ENCODE data around the gene GNL2.
"Not testable (repeated sequence)": the region's sequence is repeated elsewhere in the genome, so short reads cannot be mapped to it uniquely, and the experiment has no call there.

GNL2 gene

GRCh38 chr1:37537378-37537777 lies 58.4 kb downstream of the GNL2 start:
- Histone ChIP-seq H3K4me1 (ENCODE audit: control insufficient read depth, insufficient read depth, low read length, poor library complexity, severe bottlenecking) (peaks cover 6% of the 10 kb centered on the region), H3K4me3 (ENCODE audit: extremely low read depth, insufficient read depth, low read length, poor library complexity, severe bottlenecking) (no peak overlapping the region), H3K36me3 (ENCODE audit: control insufficient read depth, insufficient read depth, low read length) (peaks cover 66% of the 10 kb centered on the region), H3K27ac (ENCODE audit: low read depth, low read length, severe bottlenecking) (no peak overlapping the region), H3K9me3 (ENCODE audit: control insufficient read depth, low read length) (no peaks in the 10 kb centered on the region)
- WGBS, 2 experiments (ENCODE audit: insufficient coverage in 2 of 2): 71 to 100% methylated on average over 1 of the region's 2 CpGs

- H3K4me3 ChIP-seq (ENCODE audit: extremely low read depth, insufficient read depth, low read length, poor library complexity, severe bottlenecking): no peak overlapping the region
- peaks cover 6% of the 10 kb centered on the region for H3K4me1 ChIP-seq (ENCODE audit: control insufficient read depth, insufficient read depth, low read length, poor library complexity, severe bottlenecking)
- peaks cover 32% of the 10 kb centered on the region for H3K36me3 ChIP-seq (ENCODE audit: control insufficient read depth, insufficient read depth, low read length)
- no peak overlapping the region for H3K27ac ChIP-seq (ENCODE audit: low read depth, low read length, severe bottlenecking)
- 93 to 100% methylated on average over 2 to 3 of the region's 4 CpGs for WGBS, 2 experiments (ENCODE audit: insufficient coverage in 2 of 2)
- H3K9me3 ChIP-seq (ENCODE audit: control insufficient read depth, low read length): no peaks in the 10 kb centered on the region
Observed at GRCh38 chr1:37533317-37534093, 62.2 kb downstream of the GNL2 start.

- H3K4me3 ChIP-seq (ENCODE audit: extremely low read depth, insufficient read depth, low read length, poor library complexity, severe bottlenecking); H3K4me1 ChIP-seq (ENCODE audit: control insufficient read depth, insufficient read depth, low read length, poor library complexity, severe bottlenecking); H3K9me3 ChIP-seq (ENCODE audit: control insufficient read depth, low read length); H3K27ac ChIP-seq (ENCODE audit: low read depth, low read length, severe bottlenecking): not testable (repeated sequence)
- WGBS, 2 experiments (ENCODE audit: insufficient coverage in 2 of 2): 87 to 100% methylated on average over 4 of the region's 4 CpGs
- H3K36me3 ChIP-seq (ENCODE audit: control insufficient read depth, insufficient read depth, low read length): peaks cover 25% of the 10 kb centered on the region
Observed at GRCh38 chr1:37532418-37533156, 63.1 kb downstream of the GNL2 start.

- H3K9me3 ChIP-seq (ENCODE audit: control insufficient read depth, low read length); H3K27ac ChIP-seq (ENCODE audit: low read depth, low read length, severe bottlenecking); H3K4me3 ChIP-seq (ENCODE audit: extremely low read depth, insufficient read depth, low read length, poor library complexity, severe bottlenecking); H3K4me1 ChIP-seq (ENCODE audit: control insufficient read depth, insufficient read depth, low read length, poor library complexity, severe bottlenecking); H3K36me3 ChIP-seq (ENCODE audit: control insufficient read depth, insufficient read depth, low read length): not testable (repeated sequence)
- 100% methylated on average over 1 of the region's 1 CpG; no CpG with 5 or more reads in 1 of the 2 experiments for WGBS, 2 experiments (ENCODE audit: insufficient coverage in 2 of 2)
Observed at GRCh38 chr1:37529888-37530287, 65.8 kb downstream of the GNL2 start.

- Histone ChIP-seq H3K4me3 (ENCODE audit: extremely low read depth, insufficient read depth, low read length, poor library complexity, severe bottlenecking) (no peak overlapping the region), H3K36me3 (ENCODE audit: control insufficient read depth, insufficient read depth, low read length) (no peaks in the 10 kb centered on the region), H3K4me1 (ENCODE audit: control insufficient read depth, insufficient read depth, low read length, poor library complexity, severe bottlenecking) (peaks cover 3% of the 10 kb centered on the region), H3K27ac (ENCODE audit: low read depth, low read length, severe bottlenecking) (no peak overlapping the region), H3K9me3 (ENCODE audit: control insufficient read depth, low read length) (no peaks in the 10 kb centered on the region)
Observed at GRCh38 chr1:37519613-37520012, 76.1 kb downstream of the GNL2 start.

- H3K4me3 ChIP-seq (ENCODE audit: extremely low read depth, insufficient read depth, low read length, poor library complexity, severe bottlenecking); H3K36me3 ChIP-seq (ENCODE audit: control insufficient read depth, insufficient read depth, low read length); H3K9me3 ChIP-seq (ENCODE audit: control insufficient read depth, low read length); H3K27ac ChIP-seq (ENCODE audit: low read depth, low read length, severe bottlenecking); H3K4me1 ChIP-seq (ENCODE audit: control insufficient read depth, insufficient read depth, low read length, poor library complexity, severe bottlenecking): not testable (repeated sequence)
- WGBS, 2 experiments (ENCODE audit: insufficient coverage in 2 of 2): 76 to 78% methylated on average over 11 to 13 of the region's 15 CpGs
Observed at GRCh38 chr1:37518929-37519328, 76.8 kb downstream of the GNL2 start.

- no CpG with 5 or more reads among the region's 31 CpGs for WGBS, 2 experiments (ENCODE audit: insufficient coverage in 2 of 2)
- H3K36me3 ChIP-seq (ENCODE audit: control insufficient read depth, insufficient read depth, low read length); H3K9me3 ChIP-seq (ENCODE audit: control insufficient read depth, low read length); H3K4me3 ChIP-seq (ENCODE audit: extremely low read depth, insufficient read depth, low read length, poor library complexity, severe bottlenecking); H3K4me1 ChIP-seq (ENCODE audit: control insufficient read depth, insufficient read depth, low read length, poor library complexity, severe bottlenecking); H3K27ac ChIP-seq (ENCODE audit: low read depth, low read length, severe bottlenecking): not testable (repeated sequence)
Observed at GRCh38 chr1:37518241-37518640, 77.5 kb downstream of the GNL2 start.

- Histone ChIP-seq H3K36me3 (ENCODE audit: control insufficient read depth, insufficient read depth, low read length) (peaks cover 9% of the 10 kb centered on the region), H3K4me1 (ENCODE audit: control insufficient read depth, insufficient read depth, low read length, poor library complexity, severe bottlenecking) (peaks cover 5% of the 10 kb centered on the region), H3K27ac (ENCODE audit: low read depth, low read length, severe bottlenecking) (no peak overlapping the region), H3K4me3 (ENCODE audit: extremely low read depth, insufficient read depth, low read length, poor library complexity, severe bottlenecking) (no peak overlapping the region), H3K9me3 (ENCODE audit: control insufficient read depth, low read length) (no peaks in the 10 kb centered on the region)
- WGBS, 2 experiments (ENCODE audit: insufficient coverage in 2 of 2): 83 to 88% methylated on average over 1 of the region's 1 CpG
Observed at GRCh38 chr1:37517569-37517968, 78.2 kb downstream of the GNL2 start.

Data from mesodermal cell (in vitro differentiated cells).